ENCODE data around the gene RASSF10. TPM values are rescaled to one million over a fixed set of nuclear protein-coding genes. Genes with fewer than 3 reads are reported as not detected.

The RASSF10 gene
- total RNA-seq, 1 experiment from 2014 or later = 2.4 TPM

- DNase-seq = no peak
- TF ChIP-seq, protein P1, sequence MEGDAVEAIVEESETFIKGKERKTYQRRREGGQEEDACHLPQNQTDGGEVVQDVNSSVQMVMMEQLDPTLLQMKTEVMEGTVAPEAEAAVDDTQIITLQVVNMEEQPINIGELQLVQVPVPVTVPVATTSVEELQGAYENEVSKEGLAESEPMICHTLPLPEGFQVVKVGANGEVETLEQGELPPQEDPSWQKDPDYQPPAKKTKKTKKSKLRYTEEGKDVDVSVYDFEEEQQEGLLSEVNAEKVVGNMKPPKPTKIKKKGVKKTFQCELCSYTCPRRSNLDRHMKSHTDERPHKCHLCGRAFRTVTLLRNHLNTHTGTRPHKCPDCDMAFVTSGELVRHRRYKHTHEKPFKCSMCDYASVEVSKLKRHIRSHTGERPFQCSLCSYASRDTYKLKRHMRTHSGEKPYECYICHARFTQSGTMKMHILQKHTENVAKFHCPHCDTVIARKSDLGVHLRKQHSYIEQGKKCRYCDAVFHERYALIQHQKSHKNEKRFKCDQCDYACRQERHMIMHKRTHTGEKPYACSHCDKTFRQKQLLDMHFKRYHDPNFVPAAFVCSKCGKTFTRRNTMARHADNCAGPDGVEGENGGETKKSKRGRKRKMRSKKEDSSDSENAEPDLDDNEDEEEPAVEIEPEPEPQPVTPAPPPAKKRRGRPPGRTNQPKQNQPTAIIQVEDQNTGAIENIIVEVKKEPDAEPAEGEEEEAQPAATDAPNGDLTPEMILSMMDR (conservative IDR thresholded peaks at IDR 0.05) = no peak
- no peaks in the 10 kb centered on the region for H3K9me3 Mint-ChIP-seq
- no peak overlapping the region for H2AFZ ChIP-seq (ENCODE audit: low read length)
- no peaks in the 10 kb centered on the region for H3K36me3 Mint-ChIP-seq (ENCODE audit: insufficient read depth in 1 of 3, low read depth in 3 of 3)
- H3K27ac ChIP-seq (ENCODE audit: insufficient read length, low read depth, low read length) = no peak overlapping the region
- no peak overlapping the region for H3K18ac ChIP-seq (ENCODE audit: insufficient read length, low read depth, low read length)
- H3K4me1 ChIP-seq (ENCODE audit: insufficient read depth, low read length) = no peaks in the 10 kb centered on the region
- H4K5ac ChIP-seq (ENCODE audit: insufficient read length, low read depth, low read length) = no peak overlapping the region
- H3K23me2 ChIP-seq (ENCODE audit: insufficient read length, low read depth, low read length, poor library complexity, severe bottlenecking) = no peaks in the 10 kb centered on the region
- no peak overlapping the region for H2BK120ac ChIP-seq (ENCODE audit: low read depth, low read length, poor library complexity, severe bottlenecking)
- H4K20me1 ChIP-seq (ENCODE audit: control insufficient read depth, insufficient read depth, insufficient read length) = no peaks in the 10 kb centered on the region
- no peak overlapping the region for H3K56ac ChIP-seq (ENCODE audit: insufficient read length, low read depth, low read length)
- H3K27me3 Mint-ChIP-seq (ENCODE audit: low read depth) = peaks cover 10% of the 10 kb centered on the region
- no peaks in the 10 kb centered on the region for H3K9me3 ChIP-seq (ENCODE audit: control insufficient read depth, low read depth, low read length)
- peaks cover 4 to 6% of the 10 kb centered on the region in 2 experiments for H3K4me1 Mint-ChIP-seq
- no peak overlapping the region for H3K4me3 Mint-ChIP-seq
- no peak overlapping the region for H3K9ac ChIP-seq (ENCODE audit: extremely low read depth, insufficient read length, low read length)
- no peaks in the 10 kb centered on the region for H3K79me2 ChIP-seq (ENCODE audit: insufficient read depth, low read length)
- no peak overlapping the region for H3K4me2 ChIP-seq (ENCODE audit: insufficient read depth, insufficient read length, low read length)
- H4K91ac ChIP-seq (ENCODE audit: insufficient read length, low read depth, low read length) = no peak overlapping the region
- no CpG with 5 or more reads among the region's 4 CpGs for WGBS (ENCODE audit: extremely low coverage, insufficient read length, low lambda C conversion rate)
- no peak overlapping the region for H2BK15ac ChIP-seq (ENCODE audit: low read depth, low read length)
- H3K27ac Mint-ChIP-seq = no peak overlapping the region
- no peak overlapping the region for H4K8ac ChIP-seq (replicated peaks; ENCODE audit: insufficient read length, low read depth, low read length)
- H2BK5ac ChIP-seq (ENCODE audit: insufficient read length, low read length) = no peak overlapping the region
- H3K27me3 ChIP-seq (ENCODE audit: insufficient read depth, low read length) = no peaks in the 10 kb centered on the region
- no peak overlapping the region for H3K4ac ChIP-seq (ENCODE audit: low read depth, low read length)
- no peak overlapping the region for H3T11ph ChIP-seq (ENCODE audit: low read length)
- H3K79me1 ChIP-seq (ENCODE audit: insufficient read depth, low read depth, low read length, poor library complexity, severe bottlenecking) = no peaks in the 10 kb centered on the region
- no peak overlapping the region for H3K14ac ChIP-seq (ENCODE audit: insufficient read depth, low read length)
- no peak overlapping the region for H2AK5ac ChIP-seq (ENCODE audit: insufficient read length, low read length)
- no peak overlapping the region for H2BK20ac ChIP-seq (ENCODE audit: low read depth, low read length, poor library complexity, severe bottlenecking)
- H3K23ac ChIP-seq (ENCODE audit: insufficient read length, low read depth, low read length) = no peak overlapping the region
- H2BK12ac ChIP-seq (ENCODE audit: insufficient read length, low read depth, low read length) = no peak overlapping the region
Observed at GRCh38 chr11:13040969-13041561, 31.9 kb downstream of the RASSF10 start.

Data from H9 (cell line).